ENCODE measurements around the gene MROH2A.
A peak's percentile ranks its signal among the peaks of the same experiment; 100 is the strongest.

MROH2A gene

DNA sequence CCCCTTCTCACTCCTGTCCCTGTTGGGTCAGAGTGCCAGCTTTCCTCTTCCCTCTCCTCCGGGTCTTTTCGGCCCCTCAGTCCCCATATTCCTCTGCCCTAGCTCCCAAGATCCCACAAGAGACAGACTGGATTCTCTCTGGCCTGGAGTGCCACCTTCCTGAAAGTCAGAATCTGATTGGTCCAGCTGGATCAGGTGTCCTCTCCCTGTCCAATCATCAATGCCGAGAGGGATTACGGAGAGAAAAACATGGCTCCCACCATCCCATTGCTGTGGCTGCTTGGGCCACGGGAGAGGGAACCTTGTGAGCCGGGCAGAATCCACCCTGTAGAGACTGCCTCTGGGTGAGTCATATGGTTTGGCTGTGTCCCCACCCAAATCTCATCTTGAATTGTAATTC lies 2.7 kb upstream of the MROH2A start:
- no peak for DNase-seq
- Mint-ChIP-seq H3K27me3 (ENCODE audit: low read depth, poor library complexity) (peaks cover 3% of the 10 kb centered on the region), H3K4me3 (no peak overlapping the region), H3K36me3 (ENCODE audit: low read depth) (no peaks in the 10 kb centered on the region), H3K27ac (no peak overlapping the region), H3K4me1 (no peaks in the 10 kb centered on the region), H3K9me3 (peaks cover 25% of the 10 kb centered on the region)
- TF ChIP-seq, protein P1, sequence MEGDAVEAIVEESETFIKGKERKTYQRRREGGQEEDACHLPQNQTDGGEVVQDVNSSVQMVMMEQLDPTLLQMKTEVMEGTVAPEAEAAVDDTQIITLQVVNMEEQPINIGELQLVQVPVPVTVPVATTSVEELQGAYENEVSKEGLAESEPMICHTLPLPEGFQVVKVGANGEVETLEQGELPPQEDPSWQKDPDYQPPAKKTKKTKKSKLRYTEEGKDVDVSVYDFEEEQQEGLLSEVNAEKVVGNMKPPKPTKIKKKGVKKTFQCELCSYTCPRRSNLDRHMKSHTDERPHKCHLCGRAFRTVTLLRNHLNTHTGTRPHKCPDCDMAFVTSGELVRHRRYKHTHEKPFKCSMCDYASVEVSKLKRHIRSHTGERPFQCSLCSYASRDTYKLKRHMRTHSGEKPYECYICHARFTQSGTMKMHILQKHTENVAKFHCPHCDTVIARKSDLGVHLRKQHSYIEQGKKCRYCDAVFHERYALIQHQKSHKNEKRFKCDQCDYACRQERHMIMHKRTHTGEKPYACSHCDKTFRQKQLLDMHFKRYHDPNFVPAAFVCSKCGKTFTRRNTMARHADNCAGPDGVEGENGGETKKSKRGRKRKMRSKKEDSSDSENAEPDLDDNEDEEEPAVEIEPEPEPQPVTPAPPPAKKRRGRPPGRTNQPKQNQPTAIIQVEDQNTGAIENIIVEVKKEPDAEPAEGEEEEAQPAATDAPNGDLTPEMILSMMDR (IDR thresholded peaks at IDR 0.05), result no peak

- H3K27ac Mint-ChIP-seq, result no peak overlapping the region
- H3K9me3 Mint-ChIP-seq, result peaks cover 38% of the 10 kb centered on the region
- no peak for DNase-seq
- H3K27me3 Mint-ChIP-seq (ENCODE audit: low read depth, poor library complexity), result peaks cover 4% of the 10 kb centered on the region
- no peaks in the 10 kb centered on the region for H3K36me3 Mint-ChIP-seq (ENCODE audit: low read depth)
- no peaks in the 10 kb centered on the region for H3K4me1 Mint-ChIP-seq
- TF ChIP-seq, protein P1 (IDR thresholded peaks at IDR 0.05), result no peak
- H3K4me3 Mint-ChIP-seq, result no peak overlapping the region
Observed at GRCh38 chr2:233779722-233780121, 1.6 kb downstream of the MROH2A start.

GRCh38 chr2:233780771-233781170 lies 2.6 kb downstream of the MROH2A start:
- no peak overlapping the region for H3K27ac Mint-ChIP-seq
- H3K36me3 Mint-ChIP-seq (ENCODE audit: low read depth), result no peaks in the 10 kb centered on the region
- peaks cover 4% of the 10 kb centered on the region for H3K27me3 Mint-ChIP-seq (ENCODE audit: low read depth, poor library complexity)
- no peak for DNase-seq
- peaks cover 31% of the 10 kb centered on the region for H3K9me3 Mint-ChIP-seq
- no peak overlapping the region for H3K4me3 Mint-ChIP-seq
- H3K4me1 Mint-ChIP-seq, result no peaks in the 10 kb centered on the region
- TF ChIP-seq, protein P1 (IDR thresholded peaks at IDR 0.05), result no peak

- Mint-ChIP-seq H3K27me3 (ENCODE audit: low read depth, poor library complexity) (peaks cover 4% of the 10 kb centered on the region), H3K4me3 (no peak overlapping the region), H3K27ac (no peak overlapping the region), H3K4me1 (peaks cover 17% of the 10 kb centered on the region), H3K9me3 (peaks cover 4% of the 10 kb centered on the region), H3K36me3 (ENCODE audit: low read depth) (no peaks in the 10 kb centered on the region)
- no peak for DNase-seq
- TF ChIP-seq, protein P1 (IDR thresholded peaks at IDR 0.05), result no peak
Observed at GRCh38 chr2:233789554-233789953, 11.4 kb downstream of the MROH2A start.

DNA sequence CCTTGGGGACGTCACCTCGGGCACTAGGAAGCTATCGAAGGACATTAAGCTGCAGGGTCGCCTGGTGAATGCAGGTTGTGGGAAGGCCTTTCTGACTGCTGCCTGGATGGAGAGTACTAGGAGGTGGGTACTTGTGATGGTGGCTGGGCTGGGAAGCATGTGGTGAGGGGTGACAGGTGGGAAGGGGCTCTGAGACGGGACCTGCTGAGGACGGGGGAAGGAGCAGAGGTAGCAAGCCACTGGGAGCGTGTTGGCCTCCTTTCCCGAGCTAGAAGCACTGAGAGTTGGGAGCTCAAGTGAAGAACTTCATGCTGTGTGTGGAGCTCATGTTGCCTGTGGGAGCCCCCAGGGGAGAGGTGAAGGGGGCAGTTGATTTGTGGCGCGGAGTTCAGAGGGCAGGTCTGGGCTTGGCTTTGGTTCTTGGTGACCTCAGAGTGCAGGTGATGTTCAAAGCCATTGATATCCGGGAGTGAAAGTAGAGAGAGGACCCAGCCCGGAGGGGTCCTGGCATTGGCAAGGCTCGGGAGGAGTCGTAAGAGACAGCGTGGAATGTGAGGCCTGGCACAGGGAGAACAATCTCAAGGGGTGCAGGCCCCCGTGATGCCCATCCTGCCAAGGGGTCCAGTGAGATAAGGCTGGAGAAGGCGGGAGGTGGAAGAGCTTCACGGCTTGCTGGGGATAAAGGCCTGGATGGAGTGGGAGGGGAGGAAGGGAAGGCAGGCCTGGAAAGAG lies 13.2 kb downstream of the MROH2A start:
- Mint-ChIP-seq H3K4me3 (no peak overlapping the region), H3K36me3 (ENCODE audit: low read depth) (no peaks in the 10 kb centered on the region), H3K27me3 (ENCODE audit: low read depth, poor library complexity) (peaks cover 4% of the 10 kb centered on the region), H3K4me1 (peaks cover 17% of the 10 kb centered on the region), H3K27ac (peak overlapping the region; percentile 11), H3K9me3 (peaks cover 2% of the 10 kb centered on the region)
- TF ChIP-seq, protein P1 (IDR thresholded peaks at IDR 0.05), result no peak
- DNase-seq, result peak; percentile 21

- H3K27ac Mint-ChIP-seq, result no peak overlapping the region
- no peak overlapping the region for H3K4me3 Mint-ChIP-seq
- TF ChIP-seq, protein P1 (IDR thresholded peaks at IDR 0.05), result no peak
- no peak for DNase-seq
- peaks cover 17% of the 10 kb centered on the region for H3K4me1 Mint-ChIP-seq
- H3K36me3 Mint-ChIP-seq (ENCODE audit: low read depth), result no peaks in the 10 kb centered on the region
- H3K27me3 Mint-ChIP-seq (ENCODE audit: low read depth, poor library complexity), result peaks cover 4% of the 10 kb centered on the region
- H3K9me3 Mint-ChIP-seq, result no peaks in the 10 kb centered on the region
Observed at GRCh38 chr2:233791883-233792329, 13.8 kb downstream of the MROH2A start.
